GM18517 (cell line): ENCODE measurements around the gene NR6A1.

ENCODE experiments used
- ATAC-seq: cut with Tn5 transposase; IDR thresholded peaks from one replicate; pipeline ENCODE4 v1.9.1; 2021; ENCODE audit warnings: mild to moderate bottlenecking, moderate library complexity; ENCODE audit not compliant: unreplicated experiment

The NR6A1 gene

GRCh38 chr9:124695280-124695890 lies 75.7 kb downstream of the NR6A1 start:
- no peak for ATAC-seq

GRCh38 chr9:124694414-124695279 lies 76.5 kb downstream of the NR6A1 start:
- no peak for ATAC-seq

- ATAC-seq: no peak
Measured at GRCh38 chr9:124693403-124693802, 77.7 kb downstream of the NR6A1 start.

GRCh38 chr9:124688238-124688904 lies 82.7 kb downstream of the NR6A1 start:
- no peak for ATAC-seq

GRCh38 chr9:124686918-124687317 lies 84.2 kb downstream of the NR6A1 start:
- no peak for ATAC-seq

GRCh38 chr9:124685217-124685616 lies 85.9 kb downstream of the NR6A1 start:
- no peak for ATAC-seq

- ATAC-seq: no peak
Measured at GRCh38 chr9:124684169-124684568, 86.9 kb downstream of the NR6A1 start.

GRCh38 chr9:124683043-124683442 lies 88.1 kb downstream of the NR6A1 start:
- no peak for ATAC-seq

GRCh38 chr9:124680714-124681390 lies 90.3 kb downstream of the NR6A1 start:
- ATAC-seq: no peak

GRCh38 chr9:124680049-124680448 lies 91.1 kb downstream of the NR6A1 start:
- ATAC-seq: no peak

GRCh38 chr9:124676159-124676551 lies 95.0 kb downstream of the NR6A1 start:
- ATAC-seq: no peak

- ATAC-seq: no peak
Measured at GRCh38 chr9:124675261-124676158, 95.6 kb downstream of the NR6A1 start.

- ATAC-seq: no peak
Measured at GRCh38 chr9:124674651-124675050, 96.5 kb downstream of the NR6A1 start.

GRCh38 chr9:124673063-124673462 lies 98.0 kb downstream of the NR6A1 start:
- no peak for ATAC-seq

GRCh38 chr9:124671861-124672260 lies 99.2 kb downstream of the NR6A1 start:
- no peak for ATAC-seq

- ATAC-seq: no peak
Measured at GRCh38 chr9:124666642-124667041, 104.5 kb downstream of the NR6A1 start.

- no peak for ATAC-seq
Measured at GRCh38 chr9:124665391-124666058, 105.6 kb downstream of the NR6A1 start.

GRCh38 chr9:124664143-124664542 lies 107.0 kb downstream of the NR6A1 start:
- ATAC-seq: no peak

GRCh38 chr9:124663046-124663961 lies 107.8 kb downstream of the NR6A1 start:
- ATAC-seq: no peak
